Measurements from ENCODE around the gene MYO5B.
"Not testable (repeated sequence)": the region's sequence is repeated elsewhere in the genome, so short reads cannot be mapped to it uniquely, and the experiment has no call there.

Gene MYO5B

GRCh38 chr18:50194631-50195532, at the start of gene MYO5B:
Gene MYO5B (minus strand): TSS chr18:50195147. CDS start chr18:50194793, 354 bp downstream.
- DNase-seq, result peak; percentile 26

GRCh38 chr18:50241768-50242167, 46.8 kb upstream of the MYO5B start:
- DNase-seq, result not testable (repeated sequence)

DNA sequence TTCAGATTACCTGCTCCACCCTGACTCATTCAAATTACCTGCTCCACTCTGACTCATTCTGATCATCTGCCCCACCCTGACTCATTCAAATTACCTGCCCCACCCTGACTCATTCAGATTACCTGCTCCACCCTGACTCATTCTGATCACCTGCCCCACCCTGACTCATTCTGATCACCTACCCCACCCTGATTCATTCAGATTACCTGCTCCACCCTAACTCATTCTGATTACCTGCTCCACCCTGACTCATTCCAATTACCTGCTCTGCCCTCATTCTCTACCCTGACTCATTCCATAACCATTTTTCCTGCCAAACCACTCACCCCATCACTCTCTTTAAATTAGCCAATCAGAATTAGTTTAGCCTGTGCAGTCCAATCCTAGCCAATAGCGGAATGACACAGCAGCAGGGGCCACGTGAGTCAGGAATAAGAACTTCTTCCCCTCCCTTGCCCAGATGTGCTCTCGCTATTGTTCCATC, 45.2 kb upstream of the MYO5B start:
- no peak for DNase-seq

DNA sequence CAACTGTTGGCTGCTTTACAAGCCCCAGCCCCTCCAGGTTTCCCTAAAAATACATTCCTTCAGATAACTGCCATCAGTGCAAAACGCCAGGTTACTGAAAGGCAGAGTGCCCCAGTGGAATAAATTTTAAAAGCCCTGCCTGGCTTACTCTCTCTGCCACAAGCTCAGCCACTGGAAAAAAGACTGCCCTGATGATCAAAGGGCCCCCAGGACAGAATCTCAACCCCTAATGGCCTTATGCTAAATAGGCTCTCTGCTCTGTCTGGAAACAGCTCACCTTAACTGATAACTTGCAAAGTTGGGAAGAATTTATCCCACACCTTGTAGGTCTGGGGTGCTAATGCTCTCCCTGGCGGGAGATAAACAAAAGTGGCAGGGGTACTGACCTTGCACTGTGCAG, 37.5 kb upstream of the MYO5B start:
- no peak for DNase-seq

DNA sequence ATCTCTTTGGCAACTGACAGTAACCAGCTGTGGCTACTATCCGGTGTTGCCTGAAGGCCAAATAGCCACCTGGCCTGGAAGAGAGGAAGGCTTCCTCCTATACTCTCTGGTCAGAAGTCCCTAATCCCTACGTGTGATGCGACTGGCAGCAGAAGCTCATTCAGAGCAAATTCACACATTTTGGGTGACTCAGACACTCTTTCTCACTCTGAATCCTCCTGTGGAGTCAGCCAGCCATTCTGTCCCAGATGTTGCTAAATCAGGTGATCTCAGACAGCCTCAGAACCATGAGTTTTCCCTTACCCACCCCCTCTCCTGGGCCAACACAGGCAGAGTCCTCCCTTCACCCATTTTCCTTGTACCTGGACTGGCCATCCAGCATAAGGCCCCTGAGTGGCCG, 36.7 kb upstream of the MYO5B start:
- DNase-seq, result no peak

- DNase-seq, result not testable (repeated sequence)
Observed at GRCh38 chr18:50220249-50220648, 25.3 kb upstream of the MYO5B start.

GRCh38 chr18:50218432-50219197, 23.7 kb upstream of the MYO5B start:
- DNase-seq, result peak; percentile 48

- no peak for DNase-seq
Observed at GRCh38 chr18:50209311-50209710, 14.4 kb upstream of the MYO5B start.

DNA sequence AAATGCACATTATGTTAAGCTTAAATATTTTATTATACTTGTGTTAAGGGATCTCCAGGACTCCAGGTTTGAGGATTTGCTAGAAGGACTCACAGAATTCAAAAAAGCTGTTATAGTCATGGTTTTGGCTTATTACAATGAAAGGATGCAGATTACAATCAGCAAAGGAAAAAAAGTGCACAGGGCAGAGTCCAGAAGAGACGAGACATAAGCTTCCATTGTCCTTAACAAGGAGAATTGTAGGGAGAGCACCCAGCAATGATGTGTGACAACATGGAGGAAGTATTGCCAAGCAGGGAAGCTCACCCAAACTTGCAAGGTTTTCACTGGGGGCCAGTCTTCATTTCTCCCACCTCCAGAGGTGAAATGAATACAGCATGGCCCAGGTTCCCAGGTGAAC, 12.8 kb upstream of the MYO5B start:
- DNase-seq, result no peak

GRCh38 chr18:50203801-50204604, 9.1 kb upstream of the MYO5B start:
- no peak for DNase-seq

DNA sequence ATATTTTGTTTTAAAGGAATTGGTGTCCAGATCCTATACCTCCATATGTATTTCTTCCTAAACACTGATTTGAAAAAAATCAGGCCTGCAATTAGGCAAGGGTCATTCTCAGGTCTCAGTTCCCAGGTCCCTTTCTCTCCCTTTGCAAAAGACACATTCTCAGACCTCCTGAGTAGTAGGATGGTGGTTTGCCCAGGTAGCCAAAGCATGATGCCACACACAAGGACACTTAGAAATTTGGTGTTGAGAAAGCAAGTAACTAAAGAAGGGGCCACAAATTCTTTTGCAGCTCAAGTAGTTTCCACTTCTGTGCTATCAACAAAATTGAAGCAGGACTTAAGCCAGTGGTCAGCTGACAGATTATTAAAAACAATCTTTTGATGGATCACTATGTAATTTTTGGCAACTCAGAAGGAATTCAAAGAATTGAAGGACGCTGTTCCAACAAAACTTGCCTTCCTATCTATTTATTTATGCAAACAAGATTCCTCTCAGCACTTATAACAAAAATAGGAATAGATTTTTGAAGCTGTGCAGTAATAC, 6.6 kb upstream of the MYO5B start:
- DNase-seq, result no peak

GRCh38 chr18:50199921-50200320, 5.0 kb upstream of the MYO5B start:
- no peak for DNase-seq

DNA sequence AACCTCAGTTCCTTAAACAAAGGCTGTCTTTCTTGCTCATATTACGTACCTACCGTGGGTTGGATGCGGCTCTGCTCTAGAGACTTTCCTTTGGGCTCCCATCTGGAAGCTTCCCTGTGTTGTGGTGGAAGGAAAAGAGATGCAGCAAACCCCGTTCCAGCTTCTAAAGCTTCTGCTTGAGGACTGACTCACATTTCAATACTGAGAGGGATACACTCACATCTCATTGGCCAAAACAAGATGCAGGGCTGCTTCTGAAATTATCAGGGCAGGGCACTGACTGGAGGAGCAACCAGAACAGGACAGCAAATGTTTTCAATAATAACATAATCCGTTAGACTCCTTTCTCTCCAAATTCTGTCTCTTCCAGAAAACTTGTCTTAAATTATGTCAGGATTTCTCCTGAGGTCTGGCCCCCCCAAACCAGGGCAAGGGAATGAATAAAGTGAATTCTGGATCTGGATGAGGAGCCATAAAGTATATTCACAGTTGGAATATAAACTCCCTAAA, 4.5 kb upstream of the MYO5B start:
- DNase-seq, result no peak

DNA sequence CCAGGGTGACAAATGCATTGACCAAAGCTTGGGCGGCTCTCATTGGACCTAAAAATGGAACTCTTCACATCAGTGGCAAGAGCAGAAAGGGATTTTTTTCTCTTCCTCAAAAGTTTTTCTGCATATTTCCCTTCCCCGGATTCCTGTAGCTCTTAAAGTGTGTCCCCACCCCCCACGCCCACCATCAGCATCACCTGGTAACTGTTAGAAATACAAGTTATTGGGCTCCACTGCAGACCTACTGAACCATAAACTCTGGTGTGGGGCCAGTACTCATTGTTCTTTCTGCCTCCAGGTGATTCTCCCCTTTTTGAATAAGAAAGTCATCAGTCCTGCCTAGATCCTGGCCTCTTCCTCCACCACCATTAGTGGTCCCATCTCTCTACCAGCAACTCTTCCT, 1.3 kb upstream of the MYO5B start:
- DNase-seq, result no peak

GRCh38 chr18:50195689-50196088, 742 bp upstream of the MYO5B start:
- DNase-seq, result no peak

DNA sequence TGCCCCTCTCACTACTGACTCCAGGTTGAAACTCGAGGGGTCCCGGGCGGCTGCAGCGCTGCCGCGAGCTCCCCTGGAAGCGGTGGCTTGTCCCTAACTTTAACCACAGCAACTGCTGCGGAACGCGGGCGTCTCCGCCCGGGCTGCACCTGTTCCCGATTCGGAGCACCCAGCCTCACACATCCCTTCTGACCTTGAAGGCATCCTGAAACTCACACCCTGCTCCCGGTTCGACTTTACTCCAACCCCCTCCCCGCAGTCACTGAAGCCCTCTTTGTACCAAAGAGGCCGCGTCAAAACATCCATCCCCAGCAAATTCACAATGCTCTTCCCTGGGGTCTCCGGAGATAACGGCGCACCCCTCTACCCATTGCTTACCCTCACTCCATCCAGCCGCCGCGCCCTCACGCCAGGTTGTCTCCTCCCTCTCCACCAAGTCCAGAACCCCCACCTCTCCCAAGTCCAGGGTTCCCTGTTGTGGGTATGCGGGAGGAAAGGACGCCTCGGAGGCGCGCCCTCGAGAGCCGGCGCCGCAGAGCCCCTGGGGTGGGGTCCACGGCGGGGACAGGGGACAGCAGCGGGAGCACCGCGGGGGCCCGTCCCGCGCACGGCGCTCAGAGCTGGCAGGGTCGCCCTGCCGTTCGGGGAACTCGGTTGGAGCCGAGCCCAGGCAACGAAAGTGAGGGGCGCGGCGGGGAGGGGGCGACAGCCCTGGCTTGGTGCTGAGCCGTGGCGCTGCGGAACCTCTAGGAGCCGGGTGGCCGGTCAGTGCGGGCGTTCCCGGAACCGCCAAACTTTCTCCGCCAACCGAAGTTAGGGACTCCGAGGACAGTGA, 934 bp downstream of the MYO5B start:
- DNase-seq, result no peak

DNA sequence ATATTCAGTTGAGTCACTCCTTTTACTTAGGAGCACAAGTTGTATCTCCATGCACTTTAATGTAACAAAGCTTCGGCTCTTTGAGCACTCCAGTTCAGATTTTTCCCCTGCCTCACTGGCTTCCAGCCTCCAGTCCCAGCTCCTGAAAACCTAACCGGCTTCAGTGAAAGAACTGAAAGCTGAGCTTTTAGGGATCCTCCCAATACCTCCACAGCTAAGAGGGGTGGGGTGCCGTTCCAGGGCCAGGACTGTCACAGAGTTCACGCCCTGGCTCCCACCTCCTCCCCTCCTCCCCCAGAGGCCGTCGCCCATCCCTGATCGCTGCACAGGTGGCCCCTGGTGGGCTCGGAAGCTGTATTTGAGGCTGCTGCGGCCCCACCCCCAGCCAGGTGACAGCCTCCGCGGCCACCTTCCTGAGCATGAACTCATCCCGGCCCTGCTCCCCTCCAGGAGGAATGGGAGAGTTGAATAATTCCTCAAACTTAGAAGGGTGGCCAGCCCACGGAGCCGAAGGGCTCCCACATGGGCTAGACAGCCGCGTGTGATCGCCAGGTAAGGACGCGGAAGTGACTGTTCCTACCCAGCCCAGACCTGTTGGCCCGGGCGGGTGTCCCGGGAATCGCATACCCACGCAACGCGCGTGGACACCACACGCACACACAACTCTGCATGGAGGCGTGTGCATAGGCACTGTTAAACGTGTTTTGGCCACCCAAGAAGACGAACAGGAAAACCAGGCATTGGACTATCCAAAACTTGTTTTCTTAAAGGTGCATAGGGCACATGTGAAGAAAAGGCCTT, 1.8 kb downstream of the MYO5B start:
- DNase-seq, result no peak

DNA sequence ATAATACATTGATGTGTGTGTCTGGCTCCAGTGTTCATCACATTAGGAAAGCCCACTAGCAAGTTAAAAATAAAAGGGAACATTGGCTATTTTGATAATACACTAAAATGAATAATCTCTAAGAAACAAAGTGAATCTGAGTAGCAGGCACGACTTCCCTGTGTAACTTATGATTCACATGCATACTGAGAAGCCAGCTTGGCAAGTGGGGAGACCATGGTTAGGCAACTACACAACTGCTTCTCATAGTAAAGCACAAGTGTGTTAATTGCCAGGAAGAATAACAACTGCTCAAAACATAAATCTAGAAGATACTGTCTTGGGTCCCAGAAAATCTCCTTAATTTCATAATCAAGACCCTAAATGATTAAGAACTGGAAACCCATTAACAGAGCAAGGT, 4.0 kb downstream of the MYO5B start:
- DNase-seq, result no peak

- DNase-seq, result no peak
Observed at GRCh38 chr18:50190236-50190635, 4.7 kb downstream of the MYO5B start.

GRCh38 chr18:50189160-50189559, 5.8 kb downstream of the MYO5B start:
- DNase-seq, result no peak

GRCh38 chr18:50188652-50189051, 6.3 kb downstream of the MYO5B start:
- no peak for DNase-seq
